Trophoblast cell (in vitro differentiated cells and primary cell): Measurements from ENCODE around the gene PRDX4.

Source experiments
- DNase-seq, 2 donors: peaks; one replicate each; pipeline ENCODE4 v3.0.0-alpha.2; 2016
- H2AFZ ChIP-seq: 2 replicates; pipeline ENCODE4 v1.6.1; 2013; ENCODE audit warnings: low read length, moderate library complexity, mild to moderate bottlenecking; ENCODE audit not compliant: insufficient read depth, poor library complexity
- H2AK5ac ChIP-seq: 2 replicates; pipeline ENCODE4 v1.6.1; 2013; ENCODE audit warnings: mild to moderate bottlenecking, low read length
- H2BK120ac ChIP-seq: 2 replicates; pipeline ENCODE4 v1.6.1; 2013; ENCODE audit warnings: low read length, mild to moderate bottlenecking, moderate library complexity; ENCODE audit not compliant: insufficient read depth, poor library complexity
- H2BK12ac ChIP-seq: 2 replicates; pipeline ENCODE4 v1.6.1; 2013; ENCODE audit warnings: mild to moderate bottlenecking, low read length, moderate library complexity
- H2BK5ac ChIP-seq: 2 replicates; pipeline ENCODE4 v1.6.1; 2013; ENCODE audit warnings: low read length, low read depth, moderate library complexity, mild to moderate bottlenecking; ENCODE audit not compliant: poor library complexity
- H3K14ac ChIP-seq: 2 replicates; pipeline ENCODE4 v1.6.1; 2013; ENCODE audit warnings: mild to moderate bottlenecking, low read length
- H3K18ac ChIP-seq: 2 replicates; pipeline ENCODE4 v1.6.1; 2013; ENCODE audit warnings: mild to moderate bottlenecking, low read length
- H3K23ac ChIP-seq: 2 replicates; pipeline ENCODE4 v1.6.1; 2013; ENCODE audit warnings: low read length
- H3K27ac ChIP-seq: 2 replicates; pipeline ENCODE4 v1.5.1; 2013; ENCODE audit warnings: low read depth, mild to moderate bottlenecking, inconsistent platforms, low read length, moderate library complexity
- H3K27me3 ChIP-seq: 2 replicates; pipeline ENCODE4 v1.6.1; 2013; ENCODE audit warnings: inconsistent platforms, mild to moderate bottlenecking, low read length, moderate library complexity; ENCODE audit not compliant: insufficient read depth
- H3K36me3 ChIP-seq, 2 experiments: 1 replicate in 1 of 2; 2 replicates in 1 of 2; pipeline ENCODE4 v1.6.1; 2013; ENCODE audit warnings: low read length in 2 of 2, mild to moderate bottlenecking in 2 of 2, moderate library complexity in 1 of 2; ENCODE audit not compliant: insufficient read depth in 2 of 2, control insufficient read depth in 1 of 2
- H3K4ac ChIP-seq: 2 replicates; pipeline ENCODE4 v1.6.1; 2013; ENCODE audit warnings: low read depth, mild to moderate bottlenecking, low read length, moderate library complexity
- H3K4me1 ChIP-seq, 2 experiments: 1 replicate in 1 of 2; 2 replicates in 1 of 2; pipeline ENCODE4 v1.6.1; 2013; ENCODE audit warnings: low read length in 2 of 2, mild to moderate bottlenecking in 2 of 2, moderate library complexity in 1 of 2; ENCODE audit not compliant: insufficient read depth in 2 of 2, control insufficient read depth in 1 of 2
- H3K4me2 ChIP-seq: 2 replicates; pipeline ENCODE4 v1.6.1; 2013; ENCODE audit warnings: inconsistent platforms, mild to moderate bottlenecking, low read length, moderate library complexity
- H3K4me3 ChIP-seq: 2 replicates; pipeline ENCODE4 v1.5.1; 2013; ENCODE audit warnings: mild to moderate bottlenecking, low read depth, low read length, inconsistent platforms
- H3K79me1 ChIP-seq: one replicate; pipeline ENCODE4 v1.6.1; 2013; ENCODE audit warnings: low read length
- H3K79me2 ChIP-seq: 2 replicates; pipeline ENCODE4 v1.6.1; 2013; ENCODE audit warnings: low read length, mild to moderate bottlenecking; ENCODE audit not compliant: control insufficient read depth, insufficient read depth, poor library complexity
- H3K9ac ChIP-seq: 2 replicates; pipeline ENCODE4 v1.6.1; 2013; ENCODE audit warnings: mild to moderate bottlenecking, low read length
- H3K9me3 ChIP-seq: 2 replicates; pipeline ENCODE4 v1.6.1; 2013; ENCODE audit warnings: low read depth, mild to moderate bottlenecking, control low read depth, inconsistent platforms, low read length; ENCODE audit not compliant: insufficient read depth
- H4K12ac ChIP-seq: 2 replicates; pipeline ENCODE4 v1.6.1; 2013; ENCODE audit warnings: low read depth, mild to moderate bottlenecking, low read length, moderate library complexity
- H4K8ac ChIP-seq: 2 replicates; pipeline ENCODE4 v1.6.1; 2013; ENCODE audit warnings: low read depth, mild to moderate bottlenecking, low read length, moderate library complexity
- H4K91ac ChIP-seq: one replicate; pipeline ENCODE4 v1.6.1; 2013; ENCODE audit warnings: low read depth, mild to moderate bottlenecking, low read length, moderate library complexity
- whole genome bisulfite sequencing: extraction: QIAGEN DNeasy Blood & Tissue Kit; methylation state at CpG from one replicate; pipeline ENCODE4 v1.1.7; 2013; ENCODE audit warnings: missing lambda C conversion rate; ENCODE audit not compliant: insufficient read length, insufficient coverage; ENCODE audit errors: extremely low coverage; 5-methylcytosine and 5-hydroxymethylcytosine counted together

PRDX4 gene

GRCh38 chrX:23643020-23643419, 24.3 kb upstream of the PRDX4 start:
- Histone ChIP-seq H4K8ac (no peak overlapping the region), H2BK5ac (no peak overlapping the region), H3K14ac (no peak overlapping the region), H2AK5ac (no peak overlapping the region), H2BK120ac (no peak overlapping the region), H3K18ac (no peak overlapping the region), H3K4ac (no peak overlapping the region), H3K27ac (no peak overlapping the region), H2BK12ac (no peak overlapping the region), H3K9me3 (no peaks in the 10 kb centered on the region), H2AFZ (no peak overlapping the region), H3K4me2 (no peak overlapping the region), H4K91ac (no peak overlapping the region), H3K4me3 (no peak overlapping the region), H3K79me1 (no peaks in the 10 kb centered on the region), H3K23ac (no peak overlapping the region), H3K4me1 (no peaks in the 10 kb centered on the region), H3K36me3 (no peaks in the 10 kb centered on the region), H3K79me2 (no peaks in the 10 kb centered on the region), H3K9ac (no peak overlapping the region), H3K27me3 (no peaks in the 10 kb centered on the region), H4K12ac (no peak overlapping the region)
- DNase-seq, result no peak
- no CpG with 5 or more reads among the region's 2 CpGs for WGBS

- Histone ChIP-seq H3K4me2 (no peak overlapping the region), H3K79me1 (no peaks in the 10 kb centered on the region), H3K27ac (no peak overlapping the region), H2BK5ac (no peak overlapping the region), H3K9ac (no peak overlapping the region), H2BK12ac (no peak overlapping the region), H4K12ac (no peak overlapping the region), H2AFZ (no peak overlapping the region), H3K14ac (no peak overlapping the region), H3K4me1 (no peaks in the 10 kb centered on the region), H3K18ac (no peak overlapping the region), H3K23ac (no peak overlapping the region), H2AK5ac (no peak overlapping the region), H3K9me3 (no peaks in the 10 kb centered on the region), H4K8ac (no peak overlapping the region), H3K27me3 (no peaks in the 10 kb centered on the region), H3K4ac (no peak overlapping the region), H3K4me3 (no peak overlapping the region), H4K91ac (no peak overlapping the region), H3K36me3 (no peaks in the 10 kb centered on the region), H2BK120ac (no peak overlapping the region), H3K79me2 (no peaks in the 10 kb centered on the region)
- DNase-seq, result no peak
- no CpG with 5 or more reads among the region's 9 CpGs for WGBS
Measured at GRCh38 chrX:23644744-23645143, 22.5 kb upstream of the PRDX4 start.

- Histone ChIP-seq H3K9ac (no peak overlapping the region), H3K4me2 (no peak overlapping the region), H3K27me3 (no peaks in the 10 kb centered on the region), H2BK12ac (no peak overlapping the region), H4K12ac (no peak overlapping the region), H2BK120ac (no peak overlapping the region), H3K36me3 (no peaks in the 10 kb centered on the region), H3K18ac (no peak overlapping the region), H3K79me2 (no peaks in the 10 kb centered on the region), H4K8ac (no peak overlapping the region), H2AFZ (no peak overlapping the region), H3K14ac (no peak overlapping the region), H3K4ac (no peak overlapping the region), H3K79me1 (peaks cover 5% of the 10 kb centered on the region), H2BK5ac (no peak overlapping the region), H3K27ac (no peak overlapping the region), H3K4me1 (peaks cover 6 to 11% of the 10 kb centered on the region in 2 experiments), H3K23ac (no peak overlapping the region), H3K4me3 (no peak overlapping the region), H3K9me3 (no peaks in the 10 kb centered on the region), H4K91ac (no peak overlapping the region), H2AK5ac (no peak overlapping the region)
- DNase-seq, result no peak
- WGBS, result no CpG with 5 or more reads among the region's 5 CpGs
Measured at GRCh38 chrX:23656091-23656490, 11.2 kb upstream of the PRDX4 start.

GRCh38 chrX:23656684-23657083, 10.6 kb upstream of the PRDX4 start:
- Histone ChIP-seq H3K4me3 (no peak overlapping the region), H3K27ac (no peak overlapping the region), H3K18ac (no peak overlapping the region), H3K9me3 (no peaks in the 10 kb centered on the region), H4K8ac (no peak overlapping the region), H3K4ac (peak overlapping the region; percentile 14), H2BK5ac (no peak overlapping the region), H3K79me2 (no peaks in the 10 kb centered on the region), H2AK5ac (no peak overlapping the region), H3K79me1 (peaks cover 5% of the 10 kb centered on the region), H3K4me1 (peaks cover 6 to 11% of the 10 kb centered on the region in 2 experiments), H2BK120ac (no peak overlapping the region), H3K9ac (no peak overlapping the region), H2AFZ (no peak overlapping the region), H3K4me2 (no peak overlapping the region), H3K14ac (no peak overlapping the region), H3K27me3 (no peaks in the 10 kb centered on the region), H3K36me3 (no peaks in the 10 kb centered on the region), H3K23ac (no peak overlapping the region), H4K91ac (no peak overlapping the region), H2BK12ac (no peak overlapping the region), H4K12ac (no peak overlapping the region)
- WGBS, result no CpG with 5 or more reads among the region's 3 CpGs
- DNase-seq, result peak in 1 of 2 donors; percentile 9
